ENCODE results near the gene ADAMTS4.
A peak's percentile ranks its signal among the peaks of the same experiment; 100 is the strongest.

ADAMTS4 gene

DNA sequence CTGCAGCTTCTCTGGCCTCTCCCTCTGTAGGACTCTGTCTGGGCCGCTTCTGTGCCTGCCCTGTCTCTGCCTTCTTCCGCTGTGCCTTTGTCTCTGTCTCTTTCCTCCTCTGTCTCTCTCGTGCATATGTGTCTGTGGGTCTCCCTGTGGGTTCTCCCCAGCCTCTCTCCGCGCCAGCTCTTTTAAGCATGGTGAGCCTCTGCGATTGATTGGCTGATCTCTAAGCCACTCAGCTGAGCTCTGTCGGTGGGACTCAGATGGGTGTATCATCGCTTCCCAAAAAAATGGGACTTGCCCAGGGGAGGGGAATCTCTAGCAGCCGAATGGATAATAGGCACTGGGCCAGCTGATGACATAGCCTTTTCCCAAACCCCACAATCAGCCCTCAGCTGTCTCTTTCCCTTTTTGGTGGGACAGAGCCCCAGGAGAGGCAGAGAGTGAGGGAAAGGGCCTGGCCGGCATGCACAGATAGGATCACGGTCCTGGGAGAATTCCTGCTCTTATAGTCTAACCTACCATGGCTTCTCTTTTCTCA, at the start of gene ADAMTS4:
Gene ADAMTS4, minus strand, starts transcription at position 158 of the 535 bp plus-strand sequence. CDS start 427 bp downstream, outside the sequence.
- peaks cover 46% of the 10 kb centered on the region for H3K4me1 ChIP-seq (ENCODE audit: control insufficient read depth, insufficient read depth, low read length)
- no peaks in the 10 kb centered on the region for H3K27me3 ChIP-seq (ENCODE audit: control insufficient read depth, insufficient read depth, low read length)
- no peaks in the 10 kb centered on the region for H3K9me3 ChIP-seq (ENCODE audit: control insufficient read depth, low read length)
- no peaks in the 10 kb centered on the region for H3K36me3 ChIP-seq (ENCODE audit: control insufficient read depth, insufficient read depth, low read length)
- no peak within 1 kb of the TSS for H3K4me3 ChIP-seq (ENCODE audit: low read length)
- peak within 1 kb of the TSS; percentile 46 for H3K9ac ChIP-seq (ENCODE audit: low read length)

- no peaks in the 10 kb centered on the region for H3K9me3 ChIP-seq (ENCODE audit: control insufficient read depth, low read length)
- H3K36me3 ChIP-seq (ENCODE audit: control insufficient read depth, insufficient read depth, low read length): no peaks in the 10 kb centered on the region
- no peak overlapping the region for H3K9ac ChIP-seq (ENCODE audit: low read length)
- no peaks in the 10 kb centered on the region for H3K4me1 ChIP-seq (ENCODE audit: control insufficient read depth, insufficient read depth, low read length)
- no peak overlapping the region for H3K4me3 ChIP-seq (ENCODE audit: low read length)
- no peaks in the 10 kb centered on the region for H3K27me3 ChIP-seq (ENCODE audit: control insufficient read depth, insufficient read depth, low read length)
Measured at GRCh38 chr1:161244888-161245287, 46.0 kb upstream of the ADAMTS4 start.

DNA sequence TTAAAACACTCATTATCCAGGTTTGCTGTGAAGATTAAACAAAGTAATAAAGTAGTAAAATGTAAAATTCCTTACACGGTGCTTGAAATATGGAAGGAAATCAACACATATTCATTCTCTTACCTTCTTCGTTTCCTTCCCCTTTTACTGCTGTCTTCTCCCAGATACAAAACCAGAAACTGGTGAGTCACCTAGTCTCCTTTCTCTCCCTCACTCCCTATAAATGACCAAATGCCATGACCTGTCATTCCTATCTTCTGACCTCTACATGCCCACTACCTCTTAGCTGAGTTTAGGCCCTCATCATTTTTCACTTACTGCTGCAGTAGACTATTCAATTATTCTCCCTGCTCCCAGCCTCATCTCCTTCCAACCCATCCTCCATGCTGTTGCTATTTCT, 43.5 kb upstream of the ADAMTS4 start:
- H3K36me3 ChIP-seq (ENCODE audit: control insufficient read depth, insufficient read depth, low read length): no peaks in the 10 kb centered on the region
- H3K4me3 ChIP-seq (ENCODE audit: low read length): no peak overlapping the region
- H3K9ac ChIP-seq (ENCODE audit: low read length): no peak overlapping the region
- no peaks in the 10 kb centered on the region for H3K4me1 ChIP-seq (ENCODE audit: control insufficient read depth, insufficient read depth, low read length)
- no peaks in the 10 kb centered on the region for H3K9me3 ChIP-seq (ENCODE audit: control insufficient read depth, low read length)
- no peaks in the 10 kb centered on the region for H3K27me3 ChIP-seq (ENCODE audit: control insufficient read depth, insufficient read depth, low read length)

GRCh38 chr1:161241682-161242081, 42.8 kb upstream of the ADAMTS4 start:
- Histone ChIP-seq H3K9ac (ENCODE audit: low read length) (no peak overlapping the region), H3K27me3 (ENCODE audit: control insufficient read depth, insufficient read depth, low read length) (no peaks in the 10 kb centered on the region), H3K4me1 (ENCODE audit: control insufficient read depth, insufficient read depth, low read length) (no peaks in the 10 kb centered on the region), H3K9me3 (ENCODE audit: control insufficient read depth, low read length) (no peaks in the 10 kb centered on the region), H3K36me3 (ENCODE audit: control insufficient read depth, insufficient read depth, low read length) (no peaks in the 10 kb centered on the region), H3K4me3 (ENCODE audit: low read length) (no peak overlapping the region)

- H3K9me3 ChIP-seq (ENCODE audit: control insufficient read depth, low read length): no peaks in the 10 kb centered on the region
- no peaks in the 10 kb centered on the region for H3K27me3 ChIP-seq (ENCODE audit: control insufficient read depth, insufficient read depth, low read length)
- no peak within 1 kb of the TSS for H3K4me3 ChIP-seq (ENCODE audit: low read length)
- no peaks in the 10 kb centered on the region for H3K4me1 ChIP-seq (ENCODE audit: control insufficient read depth, insufficient read depth, low read length)
- no peak within 1 kb of the TSS for H3K9ac ChIP-seq (ENCODE audit: low read length)
- H3K36me3 ChIP-seq (ENCODE audit: control insufficient read depth, insufficient read depth, low read length): no peaks in the 10 kb centered on the region
Measured at GRCh38 chr1:161238039-161238473, 39.2 kb upstream of the ADAMTS4 start, which contains the start of gene NR1I3. TSS of gene NR1I3 (minus strand) at chr1:161238203. CDS start at chr1:161236565, 1,638 bp downstream.

- Histone ChIP-seq H3K27me3 (ENCODE audit: control insufficient read depth, insufficient read depth, low read length) (no peaks in the 10 kb centered on the region), H3K9ac (ENCODE audit: low read length) (no peak overlapping the region), H3K4me3 (ENCODE audit: low read length) (no peak overlapping the region), H3K9me3 (ENCODE audit: control insufficient read depth, low read length) (no peaks in the 10 kb centered on the region), H3K4me1 (ENCODE audit: control insufficient read depth, insufficient read depth, low read length) (no peaks in the 10 kb centered on the region), H3K36me3 (ENCODE audit: control insufficient read depth, insufficient read depth, low read length) (no peaks in the 10 kb centered on the region)
Measured at GRCh38 chr1:161235957-161236775, 37.3 kb upstream of the ADAMTS4 start.

DNA sequence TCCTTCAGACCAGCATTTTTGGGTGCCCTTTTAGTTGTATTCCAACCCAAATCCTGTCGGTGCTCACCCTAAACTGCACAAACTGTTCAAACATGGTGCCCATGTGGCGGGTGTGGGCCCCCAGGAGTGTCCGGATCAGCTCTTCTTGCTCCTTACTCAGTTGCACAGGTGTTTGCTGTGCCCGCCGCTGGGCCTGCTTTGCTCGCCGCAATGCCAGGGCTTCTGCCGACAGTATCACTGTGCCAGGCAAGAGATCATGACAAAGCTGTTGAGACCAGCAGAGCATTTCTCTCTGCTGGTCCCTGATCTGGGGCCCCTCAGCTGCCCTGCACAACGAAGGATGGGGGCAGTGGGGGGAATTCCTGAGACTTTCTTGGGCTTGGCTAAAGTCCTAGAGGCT, 34.2 kb upstream of the ADAMTS4 start:
- Histone ChIP-seq H3K9me3 (ENCODE audit: control insufficient read depth, low read length) (no peaks in the 10 kb centered on the region), H3K9ac (ENCODE audit: low read length) (no peak overlapping the region), H3K4me3 (ENCODE audit: low read length) (no peak overlapping the region)

GRCh38 chr1:161230762-161231161, 31.9 kb upstream of the ADAMTS4 start:
- Histone ChIP-seq H3K27me3 (ENCODE audit: control insufficient read depth, insufficient read depth, low read length) (no peaks in the 10 kb centered on the region), H3K4me1 (ENCODE audit: control insufficient read depth, insufficient read depth, low read length) (peaks cover 19% of the 10 kb centered on the region), H3K9me3 (ENCODE audit: control insufficient read depth, low read length) (no peaks in the 10 kb centered on the region), H3K9ac (ENCODE audit: low read length) (no peak overlapping the region), H3K4me3 (ENCODE audit: low read length) (no peak overlapping the region), H3K36me3 (ENCODE audit: control insufficient read depth, insufficient read depth, low read length) (no peaks in the 10 kb centered on the region)

More for the DNA sequence above, 34.2 kb upstream of the ADAMTS4 start:
- no peaks in the 10 kb centered on the region for H3K4me1 ChIP-seq (ENCODE audit: control insufficient read depth, insufficient read depth, low read length)
- H3K36me3 ChIP-seq (ENCODE audit: control insufficient read depth, insufficient read depth, low read length): no peaks in the 10 kb centered on the region
- no peaks in the 10 kb centered on the region for H3K27me3 ChIP-seq (ENCODE audit: control insufficient read depth, insufficient read depth, low read length)

GRCh38 chr1:161229896-161230295, 31.0 kb upstream of the ADAMTS4 start:
- H3K4me1 ChIP-seq (ENCODE audit: control insufficient read depth, insufficient read depth, low read length): peaks cover 26% of the 10 kb centered on the region
- H3K36me3 ChIP-seq (ENCODE audit: control insufficient read depth, insufficient read depth, low read length): no peaks in the 10 kb centered on the region
- H3K27me3 ChIP-seq (ENCODE audit: control insufficient read depth, insufficient read depth, low read length): no peaks in the 10 kb centered on the region
- no peak overlapping the region for H3K4me3 ChIP-seq (ENCODE audit: low read length)
- H3K9ac ChIP-seq (ENCODE audit: low read length): no peak overlapping the region
- H3K9me3 ChIP-seq (ENCODE audit: control insufficient read depth, low read length): no peaks in the 10 kb centered on the region

GRCh38 chr1:161228032-161228431, 29.2 kb upstream of the ADAMTS4 start:
- Histone ChIP-seq H3K4me1 (ENCODE audit: control insufficient read depth, insufficient read depth, low read length) (peaks cover 26% of the 10 kb centered on the region), H3K9ac (ENCODE audit: low read length) (no peak overlapping the region), H3K4me3 (ENCODE audit: low read length) (no peak overlapping the region)

GRCh38 chr1:161227196-161227871, 28.5 kb upstream of the ADAMTS4 start:
- peaks cover 26% of the 10 kb centered on the region for H3K4me1 ChIP-seq (ENCODE audit: control insufficient read depth, insufficient read depth, low read length)
- no peaks in the 10 kb centered on the region for H3K36me3 ChIP-seq (ENCODE audit: control insufficient read depth, insufficient read depth, low read length)
- peak overlapping the region; percentile 75 for H3K9ac ChIP-seq (ENCODE audit: low read length)
- no peaks in the 10 kb centered on the region for H3K27me3 ChIP-seq (ENCODE audit: control insufficient read depth, insufficient read depth, low read length)
- H3K4me3 ChIP-seq (ENCODE audit: low read length): no peak overlapping the region
- H3K9me3 ChIP-seq (ENCODE audit: control insufficient read depth, low read length): no peaks in the 10 kb centered on the region

More at GRCh38 chr1:161228032-161228431, 29.2 kb upstream of the ADAMTS4 start:
- no peaks in the 10 kb centered on the region for H3K36me3 ChIP-seq (ENCODE audit: control insufficient read depth, insufficient read depth, low read length)
- no peaks in the 10 kb centered on the region for H3K9me3 ChIP-seq (ENCODE audit: control insufficient read depth, low read length)
- H3K27me3 ChIP-seq (ENCODE audit: control insufficient read depth, insufficient read depth, low read length): no peaks in the 10 kb centered on the region

GRCh38 chr1:161226759-161227158, 27.9 kb upstream of the ADAMTS4 start:
- Histone ChIP-seq H3K9ac (ENCODE audit: low read length) (peak overlapping the region; percentile 75), H3K9me3 (ENCODE audit: control insufficient read depth, low read length) (no peaks in the 10 kb centered on the region), H3K27me3 (ENCODE audit: control insufficient read depth, insufficient read depth, low read length) (no peaks in the 10 kb centered on the region), H3K4me3 (ENCODE audit: low read length) (peak overlapping the region; percentile 93), H3K4me1 (ENCODE audit: control insufficient read depth, insufficient read depth, low read length) (peaks cover 26% of the 10 kb centered on the region), H3K36me3 (ENCODE audit: control insufficient read depth, insufficient read depth, low read length) (no peaks in the 10 kb centered on the region)

Measured in mucosa of stomach (tissue), 1 donor.